Activated CD8-positive, alpha-beta T cell treated with anti-CD3 and anti-CD28 coated beads for 36 hours (primary cell): ENCODE results near the gene MRPL44. TPM values are rescaled to one million over a fixed set of nuclear protein-coding genes. Genes with fewer than 3 reads are reported as not detected.

ENCODE experiments used
- ATAC-seq: fragments of 200-7000 bp; cut with Tn5 transposase; one replicate; pipeline ENCODE4 v1.10.0; 2021; ENCODE audit warnings: mild to moderate bottlenecking, moderate library complexity
- CTCF ChIA-PET: fragments of 350-600 bp; sonication (Branson Sonifier 250); formaldehyde crosslinking; loops from one replicate; lab custom pipeline; 2021; ENCODE audit warnings: antibody characterized with exemption; lab: Charles Lee
- POLR2A ChIA-PET: fragments of 350-600 bp; sonication (Branson Sonifier 250); formaldehyde crosslinking; loops from one replicate; lab custom pipeline; 2021; ENCODE audit warnings: antibody characterized with exemption; lab: Charles Lee
- DNase-seq: peaks from one replicate; pipeline ENCODE4 v3.0.0-alpha.2; 2020
- H3K27ac Mint-ChIP-seq: one replicate; pipeline ENCODE4 v1.8.0; 2021; ENCODE audit warnings: mild to moderate bottlenecking, mixed read lengths
- H3K27me3 Mint-ChIP-seq: one replicate; pipeline ENCODE4 v1.8.0; 2021; ENCODE audit warnings: mixed read lengths
- H3K36me3 Mint-ChIP-seq: one replicate; pipeline ENCODE4 v1.8.0; 2021; ENCODE audit warnings: low read depth, mixed read lengths
- H3K4me1 Mint-ChIP-seq: one replicate; pipeline ENCODE4 v1.8.0; 2021; ENCODE audit warnings: low read depth, mixed read lengths
- H3K4me3 Mint-ChIP-seq: one replicate; pipeline ENCODE4 v1.8.0; 2021; ENCODE audit warnings: mild to moderate bottlenecking, moderate library complexity, mixed read lengths
- H3K9me3 Mint-ChIP-seq: one replicate; pipeline ENCODE4 v1.8.0; 2021; ENCODE audit warnings: mixed read lengths
- CTCF ChIP-seq: fragments of 200-600 bp; IDR thresholded peaks from one replicate; pipeline ENCODE4 v1.8.0; 2022; ENCODE audit warnings: antibody characterized with exemption, mild to moderate bottlenecking
- intact Hi-C: fragments of 100-400 bp; cut with micrococcal nuclease; formaldehyde crosslinking; loops from one replicate; pipeline ENCODE4 v1.10.0; 2022
- total RNA-seq, 2 experiments: library from RNA; stranded (reverse); gene quantifications; one replicate each; pipeline ENCODE4 v1.2.3, GENCODE V29; 2021

MRPL44 gene
- total RNA-seq, 2 experiments from 2014 or later: 37.8 to 40.4 TPM

DNA sequence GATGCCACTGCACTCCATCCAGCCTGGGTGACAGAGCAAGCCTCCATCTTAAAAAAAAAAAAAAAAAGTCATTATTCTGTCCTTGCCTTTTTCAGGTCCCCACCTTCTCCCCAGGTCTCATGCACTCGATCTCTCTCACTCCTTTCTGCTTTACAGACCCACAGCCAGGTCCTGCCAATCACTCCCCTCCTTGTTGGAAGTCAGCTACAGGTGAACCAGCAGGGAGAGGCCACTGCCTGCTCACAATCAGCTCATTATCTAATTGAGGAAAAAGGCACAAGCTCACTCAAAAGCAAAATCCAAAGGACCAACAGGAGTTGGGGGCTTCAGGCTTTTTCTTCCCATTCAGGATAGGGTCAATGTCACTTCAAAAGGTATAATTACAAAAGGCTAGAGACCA lies 14.1 kb upstream of the MRPL44 start:
- Mint-ChIP-seq H3K9me3 (peaks cover 19% of the 10 kb centered on the region), H3K27me3 (no peaks in the 10 kb centered on the region), H3K4me3 (peak overlapping the region; percentile 92), H3K27ac (no peak overlapping the region), H3K36me3 (peaks cover 29% of the 10 kb centered on the region), H3K4me1 (peaks cover 52% of the 10 kb centered on the region)
- no peak for TF ChIP-seq CTCF
- ChIA-PET POLR2A (interaction anchor here (7.0 kb wide), 1 partner anchor 12 kb away, joined by 84 read pairs; the partner anchor contains the start of gene MRPL44), CTCF (interaction anchor here (1.0 kb wide), 1 partner anchor 12 kb away, joined by 4 read pairs; no protein-coding TSS in a partner anchor)
- intact Hi-C loops: loop anchor here (5.0 kb wide), 1 partner anchor 984 kb away; no protein-coding TSS in a partner anchor
- ATAC-seq: no peak
- DNase-seq: no peak

DNA sequence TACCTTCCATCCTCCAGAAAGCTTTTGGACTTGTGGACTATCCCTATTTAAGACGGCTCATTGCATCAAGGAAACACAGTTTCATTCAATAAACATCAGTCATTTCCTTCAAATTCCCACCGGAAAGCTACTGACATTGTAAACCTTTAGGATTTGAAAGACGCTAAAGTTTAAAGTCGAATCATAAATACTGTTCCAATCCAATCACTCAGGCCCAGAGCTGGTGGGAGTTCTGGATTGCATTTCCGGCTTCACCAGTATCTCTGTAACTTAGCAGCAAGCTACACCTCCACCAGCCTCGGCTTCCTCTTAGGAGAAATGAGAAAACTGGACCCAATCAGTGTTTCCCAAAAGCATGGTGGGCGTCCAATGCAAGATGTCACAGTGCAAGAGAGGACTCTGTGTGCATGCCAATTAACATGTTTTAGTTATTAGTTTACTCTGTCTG lies 13.7 kb upstream of the MRPL44 start:
- intact Hi-C loops: loop anchor here (5.0 kb wide), 1 partner anchor 984 kb away; no protein-coding TSS in a partner anchor
- POLR2A ChIA-PET: interaction anchor here (7.0 kb wide), 1 partner anchor 12 kb away, joined by 84 read pairs; the partner anchor contains the start of gene MRPL44
- H3K4me3 Mint-ChIP-seq: peak overlapping the region; percentile 92
- CTCF ChIA-PET: interaction anchor here (1.0 kb wide), 1 partner anchor 12 kb away, joined by 4 read pairs; no protein-coding TSS in a partner anchor
- DNase-seq (no peak), ATAC-seq (no peak)
- H3K27ac Mint-ChIP-seq: no peak overlapping the region
- H3K27me3 Mint-ChIP-seq: no peaks in the 10 kb centered on the region
- H3K9me3 Mint-ChIP-seq: peaks cover 17% of the 10 kb centered on the region
- no peak for TF ChIP-seq CTCF
- H3K36me3 Mint-ChIP-seq: peaks cover 27% of the 10 kb centered on the region
- peaks cover 50% of the 10 kb centered on the region for H3K4me1 Mint-ChIP-seq

DNA sequence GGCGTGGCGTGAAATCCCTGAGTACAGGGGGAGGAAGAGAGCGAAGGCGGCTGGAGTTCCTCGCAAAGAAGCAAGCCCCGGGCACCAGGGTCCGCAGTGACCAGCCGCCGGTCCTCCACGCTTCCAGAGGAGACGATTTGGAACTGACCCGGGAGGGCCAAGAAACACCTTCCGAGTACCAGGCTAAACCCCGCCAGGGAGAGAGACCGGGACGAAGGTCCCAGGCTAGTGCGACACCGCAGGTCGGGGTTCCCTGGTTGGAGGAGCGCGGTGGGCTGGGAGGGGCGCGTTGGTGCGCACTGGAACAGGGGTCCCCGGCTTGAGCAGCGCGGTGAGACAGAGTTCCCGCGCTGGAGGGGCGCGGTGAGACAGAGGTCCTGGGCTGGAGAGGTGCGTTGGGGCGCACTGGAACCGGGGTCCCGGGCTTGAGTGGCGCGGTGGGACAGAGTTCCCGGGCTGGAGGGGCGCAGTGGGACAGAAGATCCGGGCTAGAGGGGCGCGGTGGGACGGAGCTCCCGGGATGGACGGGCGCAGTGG lies 13.0 kb upstream of the MRPL44 start:
- peak; percentile 51 for DNase-seq
- Mint-ChIP-seq H3K4me1 (peaks cover 49% of the 10 kb centered on the region), H3K36me3 (peaks cover 22% of the 10 kb centered on the region), H3K27me3 (no peaks in the 10 kb centered on the region), H3K27ac (peak overlapping the region; percentile 91), H3K9me3 (peaks cover 12% of the 10 kb centered on the region), H3K4me3 (peak overlapping the region; percentile 92)
- ChIA-PET POLR2A (interaction anchor here (1.4 to 7.0 kb wide), 3 partner anchors 11 to 81 kb away, joined by 4 to 84 read pairs (median 6); partner anchors contain the start of gene MRPL44), CTCF (no interaction called here)
- ATAC-seq: no peak
- no peak for TF ChIP-seq CTCF
- intact Hi-C loops: loop anchor here (5.0 kb wide), 1 partner anchor 983 kb away; no protein-coding TSS in a partner anchor

DNA sequence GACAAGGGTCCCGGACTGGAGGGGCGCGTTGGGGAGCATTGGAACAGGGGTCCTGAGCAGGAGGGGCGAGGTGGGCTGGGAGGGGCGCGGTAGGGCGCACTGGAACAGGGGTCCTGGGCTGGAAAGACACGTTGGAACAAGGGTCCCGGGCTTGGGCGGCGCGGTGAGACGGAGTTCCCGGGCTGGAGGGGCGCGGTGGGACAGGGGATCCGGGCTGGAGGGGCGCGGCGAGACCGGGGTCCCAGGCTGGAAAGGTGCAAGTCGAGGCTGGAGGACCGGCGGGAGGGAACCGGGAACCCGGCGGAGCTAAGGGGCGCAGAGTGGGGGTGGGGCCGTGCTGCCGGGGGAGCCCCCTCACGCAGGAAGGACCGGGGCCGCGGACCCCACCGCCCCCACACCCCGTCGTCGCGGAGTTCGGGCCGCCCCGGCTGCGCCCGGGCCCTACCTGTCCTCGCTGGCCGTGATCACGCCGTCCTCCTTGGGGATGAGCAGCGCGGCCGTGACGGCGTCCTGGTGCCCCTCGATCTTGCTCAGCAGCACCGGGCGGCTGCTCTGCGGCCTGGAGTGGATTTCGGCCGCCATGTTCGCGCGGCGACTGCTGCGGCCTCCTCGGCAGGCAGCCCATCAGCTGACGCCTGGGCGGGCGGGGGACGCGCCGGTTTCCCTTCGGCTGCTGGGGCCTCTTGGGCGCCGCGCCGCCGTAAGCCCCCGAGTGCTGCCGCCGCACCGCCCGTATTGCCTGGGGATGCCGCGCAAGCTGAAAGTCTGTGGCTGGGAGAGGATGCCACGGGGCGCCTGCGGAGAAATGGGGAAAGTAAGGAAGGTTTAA lies 12.3 kb upstream of the MRPL44 start, which contains the start of gene WDFY1:
TSS of gene WDFY1 (minus strand) at position 633 of the 829 bp plus-strand sequence. CDS start at position 582, 51 bp downstream.
- H3K9me3 Mint-ChIP-seq: peaks cover 5% of the 10 kb centered on the region
- intact Hi-C loops: loop anchor here (5.0 kb wide), 1 partner anchor 982 kb away; no protein-coding TSS in a partner anchor
- CTCF ChIA-PET: interaction anchor here (0.7 to 1.5 kb wide), 2 partner anchors 13 to 25 kb away, joined by 3 to 6 read pairs; partner anchors contain the start of gene MRPL44

More for the DNA sequence above, 12.3 kb upstream of the MRPL44 start, which contains the start of gene WDFY1:
- Mint-ChIP-seq H3K4me3 (peak within 1 kb of the TSS; percentile 92), H3K27me3 (no peaks in the 10 kb centered on the region), H3K4me1 (peaks cover 48% of the 10 kb centered on the region), H3K36me3 (peaks cover 15% of the 10 kb centered on the region), H3K27ac (peak within 1 kb of the TSS; percentile 93)
- DNase-seq (peak; percentile 88), ATAC-seq (peak; percentile 66)
- no peak for TF ChIP-seq CTCF
- POLR2A ChIA-PET: interaction anchor here (1.4 to 7.0 kb wide), 3 partner anchors 10 to 80 kb away, joined by 4 to 84 read pairs (median 6); partner anchors contain the start of gene MRPL44
